SU-DHL-6 (cell line): ENCODE measurements around the gene CHMP1B.

ENCODE experiments used
- H2AFZ ChIP-seq: fragments of 200-600 bp; sonication (generic); 2 replicates; pipeline ENCODE4 v1.6.1; 2014; ENCODE audit warnings: low read depth, mild to moderate bottlenecking, moderate library complexity, mixed read lengths, antibody characterized with exemption, low read length; ENCODE audit not compliant: severe bottlenecking
- H3F3A ChIP-seq: fragments of 200-600 bp; shearing (Covaris generic); 2 replicates; pipeline ENCODE4 v1.6.0; 2016; ENCODE audit warnings: antibody characterized with exemption, mild to moderate bottlenecking; ENCODE audit not compliant: insufficient read depth
- H3K27ac ChIP-seq: fragments of 200-600 bp; sonication (generic); 2 replicates; pipeline ENCODE4 v1.5.1; 2016; ENCODE audit warnings: low read depth, mild to moderate bottlenecking, low read length, moderate library complexity, mixed read lengths
- H3K27me3 ChIP-seq: fragments of 200-600 bp; sonication (generic), shearing (Covaris generic); 2 replicates; pipeline ENCODE4 v1.6.0; 2014; ENCODE audit warnings: mild to moderate bottlenecking, low read length
- H3K36me3 ChIP-seq: fragments of 200-600 bp; sonication (generic); 2 replicates; pipeline ENCODE4 v1.6.1; 2014; ENCODE audit warnings: mild to moderate bottlenecking, low read length, mixed read lengths
- H3K4me2 ChIP-seq: fragments of 300-600, 200-600 bp; shearing (Covaris generic), sonication (generic); 2 replicates; pipeline ENCODE4 v1.6.0; 2014; ENCODE audit warnings: low read length, low read depth, mild to moderate bottlenecking; ENCODE audit not compliant: poor library complexity, severe bottlenecking
- H3K4me3 ChIP-seq: fragments of 200-600 bp; sonication (generic); 2 replicates; pipeline ENCODE4 v1.5.1; 2014; ENCODE audit warnings: antibody characterized with exemption, low read length, mild to moderate bottlenecking, mixed read lengths; ENCODE audit not compliant: insufficient read depth, poor library complexity, severe bottlenecking
- H3K79me2 ChIP-seq: fragments of 200-600 bp; sonication (generic); 2 replicates; pipeline ENCODE4 v1.6.1; 2014; ENCODE audit warnings: mild to moderate bottlenecking, low read length, moderate library complexity; ENCODE audit not compliant: insufficient read depth
- H3K9ac ChIP-seq: fragments of 200-600 bp; sonication (generic); 2 replicates; pipeline ENCODE4 v1.7.0; 2014; ENCODE audit warnings: mild to moderate bottlenecking, low read length
- H3K9me2 ChIP-seq: fragments of 200-600 bp; sonication (generic); replicated peaks from 2 replicates; pipeline ENCODE4 v1.6.1; 2014; ENCODE audit warnings: low read length; ENCODE audit not compliant: insufficient read depth
- H3K9me3 ChIP-seq: fragments of 200-600 bp; sonication (generic); 2 replicates; pipeline ENCODE4 v1.6.1; 2014; ENCODE audit warnings: low read length, mixed read lengths; ENCODE audit not compliant: insufficient read depth
- H4K20me1 ChIP-seq: fragments of 200-600 bp; sonication (generic); 2 replicates; pipeline ENCODE4 v1.6.1; 2014; ENCODE audit warnings: low read depth, mild to moderate bottlenecking, antibody characterized with exemption, low read length, moderate library complexity, mixed read lengths
- EZH2phosphoT487 ChIP-seq: fragments of 200-600 bp; sonication (generic), shearing (Covaris generic); conservative IDR thresholded peaks from 2 replicates; pipeline ENCODE4 v1.6.1; 2018; ENCODE audit warnings: mild to moderate bottlenecking, antibody characterized with exemption, low read length, moderate library complexity, mixed read lengths
- TF ChIP-seq, protein P1 (sequence below): fragments of 200-600 bp; sonication (generic); IDR thresholded peaks from one replicate; pipeline ENCODE4 v1.5.1; 2017; ENCODE audit warnings: antibody characterized with exemption, mild to moderate bottlenecking, low read length, moderate library complexity; ENCODE audit not compliant: insufficient read depth, poor library complexity, severe bottlenecking

Gene CHMP1B

DNA sequence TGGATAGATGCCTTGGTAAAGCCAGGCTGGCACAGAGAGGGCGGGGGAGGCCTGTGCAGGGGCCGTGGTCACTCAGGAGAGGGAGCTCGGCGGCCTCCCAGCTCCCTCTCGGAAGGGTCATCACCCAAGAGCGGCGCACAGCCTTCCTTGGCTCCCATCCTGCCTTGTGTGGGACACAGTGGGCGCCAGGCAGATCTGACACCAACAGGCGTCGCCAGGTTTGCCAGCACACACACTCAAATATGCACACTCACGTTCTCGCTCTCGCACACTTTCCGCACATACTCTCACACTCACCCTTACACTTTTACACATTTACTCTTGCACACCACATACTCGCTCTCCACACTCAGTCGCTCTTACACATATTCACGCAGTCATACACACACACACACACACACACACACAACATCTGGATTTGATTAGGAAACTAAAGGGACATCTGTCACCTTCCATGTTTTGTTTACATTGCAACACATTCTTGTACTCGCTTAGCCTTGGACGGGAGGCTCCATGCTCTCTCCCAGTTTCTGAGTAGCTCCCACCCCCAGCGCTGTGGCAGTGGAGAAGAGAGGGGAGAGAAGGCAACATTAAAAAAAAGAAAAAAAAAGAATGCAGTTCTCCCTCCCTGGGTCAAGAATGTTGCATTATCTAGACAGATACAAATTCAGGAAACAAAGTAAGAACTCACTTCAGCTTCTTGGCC is 10.5 kb downstream of the CHMP1B start:
- H4K20me1 ChIP-seq, result no peaks in the 10 kb centered on the region
- H3K79me2 ChIP-seq, result no peaks in the 10 kb centered on the region
- H3K4me3 ChIP-seq, result no peak overlapping the region
- TF ChIP-seq, protein P1, sequence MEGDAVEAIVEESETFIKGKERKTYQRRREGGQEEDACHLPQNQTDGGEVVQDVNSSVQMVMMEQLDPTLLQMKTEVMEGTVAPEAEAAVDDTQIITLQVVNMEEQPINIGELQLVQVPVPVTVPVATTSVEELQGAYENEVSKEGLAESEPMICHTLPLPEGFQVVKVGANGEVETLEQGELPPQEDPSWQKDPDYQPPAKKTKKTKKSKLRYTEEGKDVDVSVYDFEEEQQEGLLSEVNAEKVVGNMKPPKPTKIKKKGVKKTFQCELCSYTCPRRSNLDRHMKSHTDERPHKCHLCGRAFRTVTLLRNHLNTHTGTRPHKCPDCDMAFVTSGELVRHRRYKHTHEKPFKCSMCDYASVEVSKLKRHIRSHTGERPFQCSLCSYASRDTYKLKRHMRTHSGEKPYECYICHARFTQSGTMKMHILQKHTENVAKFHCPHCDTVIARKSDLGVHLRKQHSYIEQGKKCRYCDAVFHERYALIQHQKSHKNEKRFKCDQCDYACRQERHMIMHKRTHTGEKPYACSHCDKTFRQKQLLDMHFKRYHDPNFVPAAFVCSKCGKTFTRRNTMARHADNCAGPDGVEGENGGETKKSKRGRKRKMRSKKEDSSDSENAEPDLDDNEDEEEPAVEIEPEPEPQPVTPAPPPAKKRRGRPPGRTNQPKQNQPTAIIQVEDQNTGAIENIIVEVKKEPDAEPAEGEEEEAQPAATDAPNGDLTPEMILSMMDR, result no peak
- TF ChIP-seq EZH2phosphoT487, result no peak
- no peaks in the 10 kb centered on the region for H3K27me3 ChIP-seq
- no peaks in the 10 kb centered on the region for H3K9me2 ChIP-seq
- no peaks in the 10 kb centered on the region for H3K9me3 ChIP-seq
- H2AFZ ChIP-seq, result no peak overlapping the region
- no peaks in the 10 kb centered on the region for H3F3A ChIP-seq
- no peaks in the 10 kb centered on the region for H3K36me3 ChIP-seq
- H3K4me2 ChIP-seq, result no peak overlapping the region
- no peak overlapping the region for H3K9ac ChIP-seq
- no peak overlapping the region for H3K27ac ChIP-seq

DNA sequence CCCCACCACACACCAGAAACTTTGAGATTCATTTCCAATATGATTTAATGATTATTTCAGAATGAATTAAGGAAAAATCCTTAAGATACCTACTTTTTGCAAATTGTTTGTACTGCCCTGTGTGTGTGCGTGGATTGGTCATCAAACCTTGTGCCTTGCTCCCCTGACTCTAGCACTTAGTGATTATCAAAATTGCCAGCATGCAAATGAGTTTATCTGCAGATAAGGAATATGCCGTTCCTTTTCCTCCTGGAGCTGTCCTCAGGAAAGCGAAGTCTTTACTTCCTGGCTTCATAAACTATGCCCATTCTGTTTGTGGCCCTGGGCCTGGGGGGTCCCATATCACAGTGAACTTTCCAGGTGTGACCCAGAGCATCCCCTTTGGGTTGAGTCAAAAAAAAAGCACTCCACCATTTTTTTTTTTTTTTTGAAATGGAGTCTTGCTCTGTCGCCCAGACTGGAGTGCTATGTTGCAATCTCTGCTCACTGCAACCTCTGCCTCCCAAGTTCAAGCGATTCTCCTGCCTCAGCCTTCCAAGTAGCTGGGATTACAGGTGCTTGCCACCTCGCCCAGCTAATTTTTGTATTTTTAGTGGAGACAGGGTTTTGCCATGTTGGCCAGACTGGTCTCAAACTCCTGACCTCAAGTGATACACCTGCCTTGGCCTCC is 11.4 kb downstream of the CHMP1B start:
- TF ChIP-seq, protein P1, result no peak
- TF ChIP-seq EZH2phosphoT487, result no peak
- Histone ChIP-seq H4K20me1 (no peaks in the 10 kb centered on the region), H3K4me3 (no peak overlapping the region), H3K79me2 (no peaks in the 10 kb centered on the region), H3F3A (no peaks in the 10 kb centered on the region), H3K27ac (no peak overlapping the region), H3K9ac (no peak overlapping the region), H3K27me3 (no peaks in the 10 kb centered on the region), H3K9me2 (no peaks in the 10 kb centered on the region), H3K9me3 (no peaks in the 10 kb centered on the region), H3K4me2 (no peak overlapping the region), H3K36me3 (no peaks in the 10 kb centered on the region), H2AFZ (no peak overlapping the region)

DNA sequence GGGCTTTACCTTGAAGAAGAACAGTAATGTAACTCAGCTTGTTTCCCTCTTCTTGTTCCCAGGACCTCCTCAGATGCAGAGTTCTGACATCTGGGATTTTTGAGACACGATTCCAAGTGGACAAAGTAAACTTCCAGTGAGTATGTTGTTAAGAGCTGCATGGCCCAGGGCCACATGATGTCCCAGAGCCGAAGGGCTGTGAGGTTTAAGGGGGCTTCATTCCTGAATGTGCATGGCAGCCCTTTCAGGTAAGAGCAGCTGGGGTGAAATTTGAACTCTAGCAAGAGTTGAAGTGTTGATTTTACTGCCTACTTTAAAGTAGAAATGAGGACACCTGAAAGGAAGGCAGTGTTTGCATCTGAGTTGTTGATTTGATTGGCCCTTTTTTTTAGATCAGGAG is 13.3 kb downstream of the CHMP1B start:
- Histone ChIP-seq H3F3A (no peaks in the 10 kb centered on the region), H3K36me3 (no peaks in the 10 kb centered on the region), H3K4me3 (no peak overlapping the region), H3K27me3 (no peaks in the 10 kb centered on the region), H3K27ac (no peak overlapping the region), H3K9me2 (no peaks in the 10 kb centered on the region), H3K9ac (no peak overlapping the region), H2AFZ (no peak overlapping the region), H3K79me2 (no peaks in the 10 kb centered on the region), H3K4me2 (no peak overlapping the region), H3K9me3 (no peaks in the 10 kb centered on the region), H4K20me1 (no peaks in the 10 kb centered on the region)
- no peak for TF ChIP-seq EZH2phosphoT487
- TF ChIP-seq, protein P1, result no peak
